SK-N-DZ (cell line): ENCODE data around the gene AADACL4.
A peak's percentile ranks its signal among the peaks of the same experiment; 100 is the strongest.

Experiments
- DNase-seq: peaks from one replicate; pipeline ENCODE4 v3.0.0-alpha.2; 2015; ENCODE audit warnings: low spot score

AADACL4 gene

GRCh38 chr1:12610941-12611340 lies 32.9 kb upstream of the AADACL4 start:
- no peak for DNase-seq

DNA sequence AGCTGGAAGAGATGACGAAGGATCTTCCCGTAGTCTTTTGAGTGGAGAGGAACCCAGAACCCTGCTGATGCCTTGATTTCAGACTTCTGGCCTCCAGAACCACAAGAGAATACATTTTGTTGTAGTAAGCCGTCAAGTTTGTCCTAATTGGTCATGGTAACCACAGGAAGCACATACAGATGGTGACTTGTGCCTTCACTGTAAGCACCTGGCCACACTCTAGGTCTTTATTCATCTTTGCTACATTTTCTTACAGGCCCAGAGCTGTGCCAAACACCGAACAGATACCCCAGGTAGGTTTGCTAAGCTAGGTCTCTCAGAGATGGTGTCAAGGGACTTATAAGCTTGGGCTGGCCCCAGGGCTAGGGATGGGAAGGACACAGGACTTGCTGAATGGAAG lies 30.7 kb upstream of the AADACL4 start:
- no peak for DNase-seq

DNA sequence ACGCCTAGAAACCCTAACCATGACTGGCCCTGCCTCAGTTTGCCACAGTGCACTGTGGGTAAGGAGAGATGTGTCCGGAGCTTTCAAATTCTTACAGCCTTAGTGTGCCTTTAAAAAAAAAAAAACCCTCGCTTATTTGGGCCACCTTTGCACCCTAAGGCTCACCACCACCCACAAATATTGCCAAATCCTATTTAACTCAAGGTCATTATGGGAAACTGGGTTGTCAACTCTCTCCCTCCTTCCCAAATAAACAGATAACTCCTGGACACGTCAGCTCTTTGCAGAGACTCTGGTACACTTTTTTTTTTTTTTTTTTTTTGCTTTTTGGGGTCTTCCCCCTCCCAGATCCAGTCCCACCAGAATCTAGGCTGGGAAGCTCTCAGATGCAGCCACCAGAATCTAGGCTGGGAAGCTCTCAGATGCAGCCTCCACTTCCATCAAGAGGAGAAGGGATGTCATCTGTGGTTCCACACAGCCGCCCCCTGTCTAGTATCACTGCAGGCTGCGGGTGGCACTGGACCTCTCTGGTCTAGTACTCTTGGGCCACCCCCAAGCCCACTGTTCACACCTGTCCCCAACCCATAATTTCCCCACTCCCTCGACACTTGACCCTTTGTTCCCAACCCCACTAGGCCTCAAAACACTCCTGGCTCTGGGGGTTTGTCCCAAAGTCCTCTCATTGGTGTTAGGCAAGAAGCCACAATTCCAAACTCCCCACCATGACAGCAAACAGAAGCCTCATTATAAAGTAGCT lies 29.3 kb upstream of the AADACL4 start:
- DNase-seq, result no peak

GRCh38 chr1:12615159-12615864 lies 28.6 kb upstream of the AADACL4 start:
- DNase-seq, result no peak

- DNase-seq, result no peak
Observed at GRCh38 chr1:12615865-12616708, 27.8 kb upstream of the AADACL4 start.

GRCh38 chr1:12616709-12617373 lies 27.0 kb upstream of the AADACL4 start:
- DNase-seq, result no peak

DNA sequence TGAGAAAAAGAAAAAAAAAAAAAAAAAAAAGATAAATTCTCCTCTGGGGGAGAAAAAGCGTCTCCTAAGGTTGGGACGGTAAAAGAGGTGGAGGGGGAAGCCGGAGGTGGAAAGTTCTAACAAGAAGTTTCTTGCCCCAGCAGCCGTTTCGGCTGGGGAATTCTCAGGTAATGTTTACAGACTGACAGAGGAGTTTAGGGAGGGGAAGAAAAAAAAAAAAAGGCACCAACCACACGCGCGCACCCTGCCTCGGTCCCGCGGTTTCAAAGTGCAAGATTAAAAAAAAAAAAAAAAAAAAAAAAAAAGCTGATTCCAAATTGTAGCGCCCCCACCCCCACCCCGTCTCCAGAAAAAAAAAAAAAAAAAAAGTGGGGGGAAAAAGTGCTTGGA lies 26.4 kb upstream of the AADACL4 start:
- no peak for DNase-seq

- no peak for DNase-seq
Observed at GRCh38 chr1:12617901-12618660, 25.8 kb upstream of the AADACL4 start, which contains the start of gene DHRS3. DHRS3 (minus strand) TSS chr1:12618210; CDS start chr1:12617348, 862 bp downstream.

GRCh38 chr1:12618661-12618964 lies 25.3 kb upstream of the AADACL4 start:
- DNase-seq, result no peak

GRCh38 chr1:12618965-12619791 lies 24.7 kb upstream of the AADACL4 start:
- DNase-seq, result no peak

DNA sequence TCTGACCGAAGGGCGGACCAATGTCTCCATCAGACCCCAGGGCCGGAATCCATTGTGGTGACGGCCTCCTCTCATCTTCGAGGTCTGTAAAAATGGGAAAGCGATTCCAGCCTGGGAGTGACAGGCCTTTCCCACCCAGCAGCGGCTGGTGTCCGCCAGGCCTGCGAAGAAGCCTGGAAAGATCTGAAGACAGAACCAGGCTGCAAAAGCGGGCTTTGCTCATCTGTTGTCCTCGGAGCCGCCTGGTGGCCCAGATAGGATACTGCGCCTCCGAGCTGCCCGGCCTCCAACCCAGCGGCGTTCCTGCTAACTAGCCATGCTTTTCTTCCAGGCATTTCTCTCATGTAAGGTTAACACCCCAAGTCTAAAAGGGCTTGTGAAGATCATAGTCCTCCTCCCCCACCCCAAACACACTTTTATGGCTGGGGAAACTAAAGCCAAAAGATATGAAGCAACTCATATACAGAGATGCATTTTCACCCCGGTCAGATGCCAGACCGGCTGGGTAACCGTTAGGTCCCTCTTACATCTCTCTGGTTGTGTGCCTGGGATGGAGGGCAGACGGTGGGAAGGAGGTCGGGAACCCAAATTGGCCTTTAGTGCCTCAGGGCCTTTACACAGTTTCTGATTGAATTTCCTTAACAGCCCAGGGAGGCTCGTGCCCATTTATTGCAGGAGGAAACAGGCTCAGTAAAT lies 23.9 kb upstream of the AADACL4 start:
- DNase-seq, result peak; percentile 63

DNA sequence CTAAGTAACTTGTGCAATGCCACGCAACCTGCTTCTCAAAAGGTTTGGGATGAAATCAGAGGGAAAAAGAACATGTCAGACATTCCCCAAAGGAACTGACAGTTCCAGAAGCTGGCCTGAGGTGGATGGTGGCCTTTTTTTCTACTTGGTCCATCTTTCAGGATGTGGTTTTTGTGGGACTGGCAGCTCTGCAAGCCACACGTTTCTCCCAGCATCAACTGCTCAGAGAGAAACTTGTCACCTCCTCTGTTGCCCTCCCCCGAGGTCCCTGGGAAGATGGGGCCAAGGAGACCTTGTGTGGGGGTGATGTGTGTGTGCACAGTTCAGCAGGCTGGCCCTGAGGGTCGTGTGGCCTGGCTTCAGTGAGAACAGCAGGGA lies 23.4 kb upstream of the AADACL4 start:
- DNase-seq, result no peak

- DNase-seq, result no peak
Observed at GRCh38 chr1:12620931-12621330, 23.0 kb upstream of the AADACL4 start.

GRCh38 chr1:12621346-12622335 lies 22.2 kb upstream of the AADACL4 start:
- DNase-seq, result no peak

DNA sequence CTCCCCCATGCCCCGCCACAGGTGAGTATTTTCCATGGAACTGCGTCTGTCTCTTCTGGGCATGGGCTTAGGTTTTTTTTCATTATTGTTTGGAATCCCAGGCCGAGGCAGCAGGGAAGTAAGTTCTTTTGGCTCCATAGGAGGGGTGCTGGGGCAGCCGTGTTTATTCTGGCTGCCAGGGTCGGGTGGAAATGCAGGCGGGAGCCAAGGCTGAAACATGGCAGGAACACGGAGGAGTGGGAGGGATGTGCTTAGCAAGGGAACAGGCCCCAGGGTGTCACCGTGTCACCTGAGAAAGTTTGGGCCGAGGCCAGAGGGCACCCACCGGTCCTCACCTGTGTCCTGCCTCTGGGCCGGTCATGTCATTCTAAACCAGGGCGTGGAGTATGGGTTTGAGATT lies 21.4 kb upstream of the AADACL4 start:
- no peak for DNase-seq

DNA sequence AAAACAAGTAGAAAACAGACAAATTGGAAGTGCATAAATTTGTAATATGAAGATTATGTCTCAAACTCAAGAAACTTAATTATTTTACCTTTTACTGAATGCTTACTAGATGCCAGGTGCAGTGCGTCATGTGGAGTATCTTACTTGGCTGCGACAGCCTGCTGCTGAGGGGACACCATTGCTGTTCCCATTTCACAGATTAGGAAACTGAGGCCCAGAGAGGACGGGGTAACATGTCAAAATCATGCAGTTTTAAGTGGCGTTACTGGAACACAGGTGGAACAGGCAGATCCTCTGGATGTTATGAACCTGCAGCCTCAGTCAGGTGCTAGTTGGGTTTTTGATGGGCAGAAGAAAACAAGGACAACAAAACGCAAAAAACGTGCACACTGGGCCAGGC lies 18.6 kb upstream of the AADACL4 start:
- no peak for DNase-seq

- DNase-seq, result no peak
Observed at GRCh38 chr1:12626888-12627287, 17.0 kb upstream of the AADACL4 start.

DNA sequence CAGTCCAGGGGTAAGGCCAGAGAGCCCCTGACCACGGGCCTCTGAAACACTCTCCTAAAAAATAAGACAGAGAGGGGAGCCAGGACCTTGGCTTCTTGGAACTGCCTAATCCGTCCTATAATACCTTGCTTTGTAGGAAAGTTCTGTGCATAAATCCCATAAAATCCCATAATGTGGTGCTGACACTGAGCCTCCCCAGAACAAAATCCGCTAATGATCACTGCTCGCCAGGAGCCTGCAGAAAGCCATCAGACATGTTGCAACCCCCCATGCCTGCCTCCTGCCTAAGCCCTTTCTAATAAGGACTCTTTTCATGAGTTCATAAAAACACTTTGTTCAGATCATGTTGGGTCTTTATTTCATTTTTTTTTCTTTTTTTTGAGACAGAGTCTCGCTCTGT lies 16.6 kb upstream of the AADACL4 start:
- DNase-seq, result no peak
